ENCODE measurements around the gene GANC.

GANC gene

DNA sequence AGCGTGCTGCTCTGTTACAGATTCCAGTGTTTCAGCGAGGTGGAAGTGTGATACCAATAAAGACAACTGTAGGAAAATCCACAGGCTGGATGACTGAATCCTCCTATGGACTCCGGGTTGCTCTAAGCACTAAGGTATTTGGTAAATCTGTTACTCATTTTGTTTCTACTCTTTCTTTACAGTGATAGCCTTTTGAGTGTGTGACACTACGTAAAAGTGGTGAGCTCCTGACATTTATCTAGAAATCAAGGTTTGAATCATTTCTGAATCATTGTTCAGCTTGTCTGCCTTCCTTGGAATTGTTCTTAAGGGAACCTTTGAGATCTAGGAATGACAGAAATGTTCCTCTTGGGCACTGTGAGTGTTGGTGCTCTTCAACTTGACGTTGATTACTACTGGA is 75.1 kb downstream of the GANC start:
- no peak for DNase-seq

- no peak for DNase-seq
Measured at GRCh38 chr15:42349186-42349585, 76.2 kb downstream of the GANC start.

DNA sequence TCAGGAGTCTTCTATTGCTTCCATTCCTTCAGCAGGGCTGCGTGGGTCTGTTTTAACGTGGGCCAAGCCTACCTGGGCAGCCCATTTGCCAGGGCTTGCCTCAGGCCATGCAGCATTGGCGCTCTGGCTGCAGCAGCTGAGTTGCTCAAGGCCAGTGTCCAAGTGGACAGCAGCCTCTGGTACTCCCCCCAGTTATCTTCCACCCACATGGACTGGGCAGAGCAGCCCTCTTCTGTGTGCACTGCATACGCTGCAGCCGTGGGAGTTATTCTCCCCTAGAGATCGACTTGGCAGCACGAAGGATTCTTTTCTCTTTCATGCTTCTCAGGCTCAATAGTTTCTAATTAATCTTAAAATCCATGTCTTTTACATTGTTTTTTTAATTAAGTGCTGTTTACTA is 79.4 kb downstream of the GANC start:
- no peak for DNase-seq

GRCh38 chr15:42353061-42353460 is 80.1 kb downstream of the GANC start:
- DNase-seq = no peak

- DNase-seq = peak; percentile 1
Measured at GRCh38 chr15:42354824-42355223, 81.8 kb downstream of the GANC start.

GRCh38 chr15:42355291-42355690 is 82.3 kb downstream of the GANC start:
- no peak for DNase-seq

- no peak for DNase-seq
Measured at GRCh38 chr15:42356851-42357250, 83.8 kb downstream of the GANC start.

GRCh38 chr15:42358141-42358540 is 85.1 kb downstream of the GANC start:
- DNase-seq = peak; percentile 1

GRCh38 chr15:42359249-42359648 is 86.2 kb downstream of the GANC start, which contains the start of gene CAPN3:
TSS of gene CAPN3 (plus strand) at chr15:42359501. CDS start at chr15:42359806, 305 bp downstream.
- no peak for DNase-seq

- no peak for DNase-seq
Measured at GRCh38 chr15:42359985-42360384, 87.0 kb downstream of the GANC start.

DNA sequence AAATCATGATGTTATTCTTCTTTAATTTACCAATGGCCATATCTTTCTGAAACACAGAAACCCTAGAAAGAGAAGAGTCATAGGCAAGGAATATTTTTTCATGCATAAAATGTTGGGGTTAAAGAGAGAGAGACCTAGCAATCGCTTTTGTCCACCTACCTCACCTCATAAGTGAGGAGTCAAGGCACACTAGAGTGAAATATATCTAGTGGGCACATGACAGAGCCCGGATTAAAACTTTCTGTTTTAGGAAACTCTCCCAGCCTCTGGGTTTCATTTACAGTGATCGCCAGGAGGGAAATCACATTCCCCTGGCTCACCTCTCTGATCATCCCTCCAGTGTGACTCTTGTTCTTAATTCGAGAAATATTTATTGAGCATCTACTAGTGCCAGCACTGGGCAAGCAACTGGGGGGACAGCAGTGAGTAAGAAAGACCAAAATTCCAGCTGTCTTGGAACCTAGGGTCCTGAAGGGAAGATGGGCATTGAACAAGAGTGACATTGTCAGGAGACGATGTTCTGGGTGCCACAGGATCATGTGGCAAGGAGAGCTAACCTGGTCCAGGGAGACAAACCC is 87.6 kb downstream of the GANC start:
- DNase-seq = no peak

GRCh38 chr15:42363487-42363886 is 90.5 kb downstream of the GANC start:
- no peak for DNase-seq

DNA sequence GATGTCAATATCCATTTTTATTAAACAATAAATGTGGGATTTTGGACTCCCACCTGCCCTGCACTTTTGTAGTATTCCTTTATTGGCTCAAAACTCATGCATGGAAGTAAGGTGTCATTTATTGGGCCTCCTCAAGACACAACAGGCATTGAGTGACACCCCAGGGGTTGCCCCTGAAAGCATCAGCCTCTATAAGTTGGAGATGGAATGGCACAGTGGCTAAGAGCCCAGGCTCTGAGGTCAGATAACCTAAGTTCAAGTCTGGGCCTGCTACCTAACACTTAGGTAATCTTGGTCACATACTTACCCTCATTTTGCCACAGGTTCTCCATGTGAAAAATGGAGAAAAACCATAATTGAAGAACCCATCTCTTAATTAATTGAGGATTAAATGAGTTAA is 90.9 kb downstream of the GANC start:
- DNase-seq = no peak

- peak; percentile 55 for DNase-seq
Measured at GRCh38 chr15:42364529-42364928, 91.5 kb downstream of the GANC start.

DNA sequence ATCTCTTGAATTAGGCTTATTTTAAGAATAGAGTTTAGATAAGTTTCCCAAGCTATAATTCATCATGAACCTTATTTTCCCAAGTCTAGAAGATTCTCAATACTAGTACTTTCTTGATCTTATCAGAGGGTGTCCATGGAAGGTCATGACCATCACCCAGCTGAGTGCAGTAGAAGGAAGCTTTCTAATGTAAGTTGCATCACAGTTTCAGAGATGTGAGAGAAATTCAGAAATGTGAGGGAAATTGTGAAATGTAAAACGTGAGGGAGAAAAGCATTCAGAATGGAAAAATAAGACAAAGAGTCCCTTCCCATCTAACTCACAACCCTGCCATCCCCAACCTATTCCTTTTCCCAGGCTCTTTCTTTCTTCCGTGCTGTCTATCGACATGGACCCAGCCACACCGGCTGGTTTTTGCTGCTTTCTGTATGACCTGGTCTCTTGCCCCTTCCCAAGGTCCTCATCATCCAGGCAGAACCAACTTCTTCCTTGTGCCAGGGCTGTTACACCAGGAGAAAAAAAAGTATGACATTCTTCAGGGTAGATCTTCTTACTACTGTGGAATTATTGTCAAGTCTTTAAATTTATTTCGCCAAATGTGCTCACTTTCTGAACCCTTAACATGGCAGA is 93.0 kb downstream of the GANC start:
- DNase-seq = no peak

DNA sequence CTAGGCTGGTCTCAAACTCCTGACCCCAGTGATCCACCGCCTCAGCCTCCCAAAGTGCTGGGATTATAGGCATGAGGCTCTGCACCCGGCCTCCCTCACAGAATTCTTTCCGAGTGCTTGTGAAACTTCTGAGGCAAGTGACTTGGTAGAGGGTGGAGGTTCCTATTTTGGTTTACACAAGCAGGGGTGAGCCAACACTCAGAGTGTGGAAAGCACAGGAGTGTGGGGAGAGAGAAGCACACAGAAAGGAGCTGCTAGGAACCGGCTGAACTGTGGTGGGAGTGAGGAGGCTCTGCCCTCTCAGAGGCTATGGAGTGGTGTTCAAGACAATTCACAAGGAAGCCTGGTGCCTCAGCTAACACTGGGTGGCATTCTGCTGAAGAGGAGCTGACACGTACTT is 94.0 kb downstream of the GANC start:
- DNase-seq = no peak

- no peak for DNase-seq
Measured at GRCh38 chr15:42368096-42368495, 95.1 kb downstream of the GANC start.

DNA sequence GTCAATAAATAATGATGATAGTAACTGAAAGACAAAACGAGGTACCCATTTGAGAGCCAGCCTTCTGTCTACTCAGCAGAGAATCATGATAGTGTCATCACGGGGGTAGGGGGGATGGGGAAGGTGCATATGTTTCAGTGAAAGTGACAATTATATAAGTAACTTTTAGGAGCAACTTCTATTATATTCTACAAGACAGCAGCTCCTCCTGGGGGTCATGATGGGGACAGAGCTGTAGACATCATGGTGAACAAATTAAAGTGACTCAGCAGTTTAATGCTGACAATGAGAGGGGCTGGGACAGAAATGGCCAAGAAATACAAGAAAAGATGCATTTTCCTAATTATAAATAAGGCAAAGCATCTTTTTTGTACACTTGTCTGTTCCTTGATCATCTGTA is 98.1 kb downstream of the GANC start:
- DNase-seq = no peak

DNA sequence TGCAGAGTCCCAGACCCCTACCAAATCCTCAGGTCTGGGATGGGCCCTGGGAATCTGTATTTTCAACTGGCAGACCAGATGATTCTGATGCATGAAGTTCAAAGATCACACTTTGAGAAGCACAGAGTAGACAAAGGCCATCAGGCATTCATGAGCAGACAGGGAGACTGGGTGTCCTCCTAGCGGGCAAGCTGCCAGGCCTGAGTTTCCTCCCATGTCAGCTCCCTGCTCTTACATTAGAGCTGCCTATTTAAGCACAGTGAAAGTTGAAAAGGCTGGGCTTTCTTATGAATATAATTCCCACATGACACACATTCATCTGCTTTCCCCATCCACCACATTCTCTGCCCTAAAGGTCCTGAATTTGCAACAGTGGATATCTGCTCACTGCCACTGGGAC is 100.3 kb downstream of the GANC start:
- no peak for DNase-seq

- no peak for DNase-seq
Measured at GRCh38 chr15:42373936-42374335, 100.9 kb downstream of the GANC start.

DNA sequence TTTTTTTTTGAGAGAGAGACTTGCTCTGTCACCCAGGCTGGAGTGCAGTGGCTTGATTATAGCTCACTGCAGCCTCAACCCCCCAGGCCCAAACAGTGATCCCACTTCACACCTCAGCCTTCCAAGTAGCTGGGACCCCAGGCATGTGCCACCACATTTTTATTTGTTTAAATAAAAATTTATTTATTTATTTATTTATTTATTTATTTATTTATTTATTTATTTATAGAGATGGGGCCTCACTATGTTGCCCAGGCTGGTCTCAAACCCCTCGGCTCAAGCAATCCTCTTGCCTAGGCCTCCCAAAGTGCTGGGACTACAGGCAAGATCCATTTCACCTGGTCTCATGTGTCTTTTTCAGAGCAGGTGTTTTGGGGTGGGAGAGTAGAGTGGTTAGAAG is 101.8 kb downstream of the GANC start:
- DNase-seq = no peak

GRCh38 chr15:42375252-42375651 is 102.3 kb downstream of the GANC start:
- DNase-seq = no peak

DNA sequence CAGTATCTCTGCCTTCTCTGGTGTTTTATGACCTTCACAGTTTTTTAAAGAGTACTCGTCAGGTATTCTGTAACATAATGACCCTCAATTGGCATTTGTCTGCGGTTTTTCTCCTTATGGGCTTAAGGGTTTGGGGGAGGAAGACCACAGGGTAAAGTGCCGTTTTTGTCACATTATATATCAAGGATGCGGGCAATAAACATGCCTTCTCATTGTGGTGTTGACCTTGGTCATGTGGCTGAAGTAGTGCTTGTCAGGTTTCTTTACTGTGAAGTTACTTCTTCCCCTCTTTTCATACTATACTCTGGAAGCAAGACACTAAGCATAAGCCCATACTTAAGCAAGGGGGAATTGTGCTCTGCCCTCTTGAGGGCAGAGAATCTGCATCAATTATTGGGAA is 102.9 kb downstream of the GANC start:
- DNase-seq = no peak

- DNase-seq = no peak
Measured at GRCh38 chr15:42378011-42378410, 105.0 kb downstream of the GANC start.

DNA sequence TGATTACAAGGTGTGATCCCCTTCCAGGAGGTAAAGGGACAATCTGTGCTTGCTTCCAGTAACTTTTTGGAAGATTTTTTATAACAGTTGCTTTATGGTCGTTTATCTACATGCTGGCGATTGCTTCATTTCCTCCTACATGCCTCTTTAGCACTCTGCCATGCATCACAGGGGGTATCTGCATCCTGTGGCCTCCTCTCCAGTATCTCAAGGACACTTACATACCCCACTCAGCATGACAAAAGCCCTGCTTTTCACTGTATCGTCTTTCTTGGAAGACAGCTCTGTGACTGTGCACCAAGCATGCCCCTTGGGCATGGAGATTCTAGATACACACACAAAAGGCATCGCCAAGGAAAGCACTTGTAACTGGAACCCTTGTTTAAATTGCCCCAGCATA is 111.6 kb downstream of the GANC start:
- DNase-seq = no peak
